ENCODE measurements around the gene CD52.

Gene CD52

DNA sequence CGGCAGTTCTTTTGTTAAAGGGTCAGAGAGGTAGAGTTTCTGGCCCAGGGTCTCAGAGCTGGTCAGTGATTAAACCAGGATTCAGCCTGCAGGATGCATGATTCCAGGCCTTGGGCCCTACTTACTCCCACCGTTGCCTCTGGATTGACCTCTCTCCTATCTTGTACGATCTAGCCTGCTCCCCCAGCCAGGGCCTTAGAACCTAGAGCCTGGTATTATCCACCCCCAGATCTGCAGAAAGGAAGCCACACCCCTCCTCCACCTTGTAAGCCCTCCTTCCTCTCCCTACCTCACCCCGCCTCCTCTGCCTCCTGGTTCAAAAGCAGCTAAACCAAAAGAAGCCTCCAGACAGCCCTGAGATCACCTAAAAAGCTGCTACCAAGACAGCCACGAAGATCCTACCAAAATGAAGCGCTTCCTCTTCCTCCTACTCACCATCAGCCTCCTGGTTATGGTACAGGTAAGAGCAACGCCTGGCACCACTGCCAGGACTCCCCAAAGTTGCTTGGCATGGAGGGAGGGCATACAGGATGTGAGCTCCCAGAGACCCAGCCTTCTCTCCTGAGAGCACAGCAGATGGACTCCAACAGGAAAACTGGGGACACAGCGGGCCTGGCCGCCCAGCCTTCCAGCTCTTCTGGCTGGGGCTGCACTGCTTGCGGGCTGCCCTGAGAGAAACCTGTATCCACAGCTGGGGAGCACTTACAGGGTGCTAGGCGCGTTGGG, at the start of gene CD52:
TSS of gene CD52 (plus strand) at position 347 of the 726 bp plus-strand sequence. CDS start at position 407, 60 bp downstream.
- DNase-seq = no peak

DNA sequence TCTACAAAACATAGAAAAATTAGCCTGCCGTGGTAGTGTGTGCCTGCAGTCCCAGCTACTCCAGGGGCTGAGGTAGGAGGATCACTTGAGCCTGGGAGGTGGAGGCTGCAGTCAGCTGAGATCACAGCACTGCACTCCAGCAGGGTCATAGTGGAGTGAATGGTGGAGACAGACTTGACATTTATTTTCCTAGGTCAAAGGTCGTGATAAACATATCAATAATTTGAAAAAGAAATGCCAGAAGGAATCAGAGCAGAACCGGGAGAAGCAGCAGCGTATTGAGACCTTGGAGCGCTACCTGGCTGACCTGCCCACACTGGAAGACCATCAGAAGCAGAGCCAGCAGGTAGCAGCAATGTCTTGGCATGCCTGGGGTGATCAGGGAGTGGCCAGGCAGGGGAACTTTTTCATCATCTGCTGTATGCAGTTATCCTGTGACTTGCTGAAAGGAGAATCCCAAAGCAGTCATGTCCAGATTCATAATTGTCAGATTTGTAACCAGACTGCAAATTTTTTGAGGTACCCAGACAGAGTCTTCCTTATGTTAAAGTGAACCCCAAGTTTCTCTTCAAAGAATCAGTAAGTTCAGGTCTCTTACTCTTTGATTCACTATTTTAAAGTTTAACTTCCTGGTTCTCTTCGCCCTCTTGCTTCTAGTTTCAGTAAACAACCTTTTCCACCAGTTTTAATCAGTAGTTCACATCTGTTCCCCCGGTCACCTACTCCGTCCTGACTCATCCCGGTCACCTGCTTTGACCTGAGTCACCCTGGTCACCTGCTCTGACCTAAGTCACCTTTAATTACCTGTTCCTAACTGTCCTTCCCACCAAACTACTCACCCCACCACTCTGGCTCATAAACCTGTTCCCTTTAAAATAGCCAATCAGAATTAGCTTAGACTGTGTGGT, 49.2 kb upstream of the CD52 start:
- no peak for DNase-seq

GRCh38 chr1:26269198-26269550, 48.6 kb upstream of the CD52 start:
- no peak for DNase-seq

GRCh38 chr1:26274801-26275425, 42.8 kb upstream of the CD52 start:
- DNase-seq = no peak

- DNase-seq = peak; percentile 39
These were observed 42.0 kb upstream of the CD52 start for GRCh38 chr1:26275580-26276431.

GRCh38 chr1:26276432-26276838, 41.3 kb upstream of the CD52 start:
- no peak for DNase-seq

GRCh38 chr1:26277261-26277661, 40.5 kb upstream of the CD52 start:
- DNase-seq = no peak

GRCh38 chr1:26277719-26278118, 40.0 kb upstream of the CD52 start:
- no peak for DNase-seq

- no peak for DNase-seq
These were observed 39.5 kb upstream of the CD52 start for GRCh38 chr1:26278303-26278702.

DNA sequence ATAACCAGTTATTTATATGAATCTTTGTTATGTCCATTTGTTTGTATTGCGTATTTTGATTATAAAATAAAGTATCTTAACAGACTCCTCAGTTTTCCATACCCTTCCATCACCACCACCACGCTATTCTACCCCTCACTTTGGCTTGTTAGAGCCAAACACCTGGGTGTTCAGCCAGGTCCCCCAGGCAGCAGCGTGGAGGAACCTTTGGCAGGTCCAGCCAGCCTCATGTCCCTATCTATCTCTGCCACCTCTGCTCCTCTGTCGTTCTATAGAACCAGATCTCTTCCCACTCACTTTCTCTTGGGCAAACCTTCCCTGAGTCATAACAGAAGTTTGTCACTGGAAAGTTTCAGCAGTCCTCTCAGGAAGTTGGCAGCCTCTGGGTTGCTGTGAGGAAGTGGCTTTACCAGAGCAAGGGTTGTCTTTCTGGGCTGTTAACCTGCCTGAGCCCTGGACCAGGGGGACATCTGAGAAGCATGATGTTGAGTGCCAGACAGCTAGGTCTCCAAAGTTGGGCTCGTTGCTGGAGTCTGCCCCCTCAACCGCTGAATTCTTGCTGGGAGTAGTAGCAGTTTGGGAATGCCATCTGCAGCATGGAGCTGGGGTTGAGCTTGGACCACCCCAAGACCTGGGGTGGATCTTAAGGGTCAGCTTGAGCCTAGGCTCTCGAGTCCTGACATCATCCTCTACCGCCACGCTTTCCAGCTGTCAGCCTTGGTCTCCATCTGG, 38.9 kb upstream of the CD52 start:
- no peak for DNase-seq

DNA sequence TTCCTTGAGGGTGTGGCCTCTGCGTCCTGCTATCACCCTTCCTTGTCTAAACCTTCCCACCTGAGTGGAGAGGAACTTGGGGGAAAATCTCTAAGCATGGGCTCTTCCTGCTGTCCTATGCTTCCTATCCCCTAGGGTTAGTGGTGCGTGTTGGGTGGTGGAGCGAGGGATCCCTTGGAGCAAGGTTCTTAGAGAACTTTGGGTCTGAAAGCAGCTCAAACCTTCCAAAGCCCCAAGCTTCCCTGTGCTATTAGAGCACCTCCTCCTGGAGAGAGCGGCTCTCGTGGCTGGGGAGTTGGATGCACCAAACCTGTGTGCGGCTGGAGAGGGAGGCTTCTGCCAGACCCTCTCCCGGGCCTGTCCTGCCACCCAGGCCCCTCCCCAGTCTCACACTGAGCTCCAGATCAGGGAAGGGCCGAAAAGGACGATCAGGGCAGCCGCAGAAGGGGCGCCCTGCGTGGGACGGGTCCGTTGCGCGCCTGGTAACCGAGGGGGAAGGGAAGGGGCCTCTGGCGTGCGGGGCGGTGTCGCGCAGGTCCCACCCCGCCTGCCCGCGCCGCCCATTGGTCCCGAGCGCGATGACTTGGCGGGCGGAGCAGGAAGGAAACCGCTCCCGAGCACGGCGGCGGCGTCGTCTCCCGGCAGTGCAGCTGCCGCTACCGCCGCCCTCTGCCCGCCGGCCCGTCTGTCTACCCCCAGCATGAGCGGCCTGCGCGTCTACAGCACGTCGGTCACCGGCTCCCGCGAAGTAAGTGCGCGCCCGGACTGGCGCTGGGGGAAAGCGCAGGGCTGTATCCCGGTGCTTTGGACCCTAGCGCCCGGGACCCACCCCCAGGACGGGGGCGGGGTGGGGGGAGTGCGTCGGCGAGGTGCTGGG, 38.1 kb upstream of the CD52 start, which contains the start of gene SH3BGRL3:
TSS of gene SH3BGRL3 (plus strand) at position 631 of the 877 bp plus-strand sequence. CDS start at position 701, 70 bp downstream.
- peak; percentile 75 for DNase-seq

GRCh38 chr1:26280333-26281042, 37.3 kb upstream of the CD52 start:
- DNase-seq = no peak

GRCh38 chr1:26281091-26281958, 36.4 kb upstream of the CD52 start:
- DNase-seq = no peak

DNA sequence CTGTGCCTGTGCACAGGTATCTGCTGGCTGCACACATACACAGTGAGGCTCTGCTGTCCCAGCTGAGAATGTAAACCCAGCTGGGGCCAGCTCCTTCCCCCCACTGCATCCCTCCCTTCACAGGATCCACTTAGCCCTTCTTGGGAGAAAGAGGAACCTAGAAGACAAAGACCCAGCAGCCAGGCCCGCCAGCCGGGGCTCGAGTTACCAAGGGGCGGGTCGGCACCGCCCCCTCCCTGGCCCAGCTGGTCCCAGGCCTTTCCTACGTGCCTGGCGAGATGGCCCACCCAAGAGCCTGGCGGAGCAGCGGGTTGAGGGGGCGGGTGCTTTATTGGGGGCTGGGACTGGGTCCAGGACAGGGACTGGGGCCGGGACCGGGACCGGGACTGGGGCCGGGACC, 35.8 kb upstream of the CD52 start:
- DNase-seq = no peak

GRCh38 chr1:26282401-26282918, 35.3 kb upstream of the CD52 start:
- DNase-seq = no peak

GRCh38 chr1:26283279-26283853, 34.4 kb upstream of the CD52 start:
- no peak for DNase-seq

DNA sequence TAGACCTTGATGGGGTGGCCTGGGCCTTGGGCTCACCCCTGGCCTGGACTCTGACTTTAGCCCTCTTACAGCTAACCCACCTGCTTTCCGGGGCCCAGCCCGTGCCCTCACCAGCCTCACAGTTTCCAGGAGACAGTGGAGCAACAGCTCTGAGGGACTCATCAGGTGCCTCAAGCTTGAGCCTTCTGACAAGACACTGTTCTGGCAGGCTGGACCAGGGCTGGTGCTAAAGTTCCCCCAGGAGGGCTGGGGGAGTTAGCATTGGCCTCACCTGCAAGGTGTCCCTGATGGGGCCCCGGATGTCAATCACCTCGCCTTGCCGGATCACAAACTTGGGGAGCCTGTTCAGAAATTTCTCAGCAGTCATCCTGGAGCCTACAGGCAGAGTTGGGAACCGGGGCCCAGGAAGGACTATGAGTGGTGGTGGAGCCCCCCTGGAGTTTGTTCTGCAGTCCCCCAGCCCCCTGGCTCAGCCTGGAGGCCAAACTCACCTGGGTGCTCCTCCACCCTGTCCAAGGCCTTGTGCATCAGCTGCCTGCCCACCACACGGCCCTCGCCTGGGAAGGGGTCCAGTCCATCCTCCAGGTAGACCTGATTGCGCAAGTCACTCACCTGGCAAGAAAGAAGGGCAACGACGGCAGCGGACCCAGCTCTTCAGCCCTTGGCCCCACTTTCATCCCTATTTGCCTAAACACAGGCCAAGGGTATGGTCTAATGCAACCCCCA, 33.7 kb upstream of the CD52 start:
- no peak for DNase-seq
